ENCODE measurements around the gene HDAC9.

Gene HDAC9

DNA sequence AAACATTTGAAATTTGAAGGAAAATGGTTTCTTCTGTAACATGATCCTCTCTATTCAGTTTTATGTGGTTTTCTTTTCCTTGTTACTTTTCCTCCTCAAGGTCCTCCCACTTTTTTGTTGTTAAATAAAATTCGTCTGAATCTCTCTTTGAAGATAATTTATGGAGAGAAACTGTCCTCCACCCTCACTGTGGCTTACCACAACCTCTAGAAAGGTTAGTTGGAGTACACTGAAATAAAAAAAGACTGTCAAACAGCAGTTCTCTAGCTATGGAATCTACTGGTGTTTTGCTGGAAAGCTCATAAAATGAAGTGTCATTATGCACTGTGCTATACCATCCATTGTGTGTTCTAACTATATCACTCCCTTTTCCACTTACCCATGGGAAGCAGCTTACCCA is 189.4 kb downstream of the HDAC9 start:
- TF ChIP-seq, protein P1, sequence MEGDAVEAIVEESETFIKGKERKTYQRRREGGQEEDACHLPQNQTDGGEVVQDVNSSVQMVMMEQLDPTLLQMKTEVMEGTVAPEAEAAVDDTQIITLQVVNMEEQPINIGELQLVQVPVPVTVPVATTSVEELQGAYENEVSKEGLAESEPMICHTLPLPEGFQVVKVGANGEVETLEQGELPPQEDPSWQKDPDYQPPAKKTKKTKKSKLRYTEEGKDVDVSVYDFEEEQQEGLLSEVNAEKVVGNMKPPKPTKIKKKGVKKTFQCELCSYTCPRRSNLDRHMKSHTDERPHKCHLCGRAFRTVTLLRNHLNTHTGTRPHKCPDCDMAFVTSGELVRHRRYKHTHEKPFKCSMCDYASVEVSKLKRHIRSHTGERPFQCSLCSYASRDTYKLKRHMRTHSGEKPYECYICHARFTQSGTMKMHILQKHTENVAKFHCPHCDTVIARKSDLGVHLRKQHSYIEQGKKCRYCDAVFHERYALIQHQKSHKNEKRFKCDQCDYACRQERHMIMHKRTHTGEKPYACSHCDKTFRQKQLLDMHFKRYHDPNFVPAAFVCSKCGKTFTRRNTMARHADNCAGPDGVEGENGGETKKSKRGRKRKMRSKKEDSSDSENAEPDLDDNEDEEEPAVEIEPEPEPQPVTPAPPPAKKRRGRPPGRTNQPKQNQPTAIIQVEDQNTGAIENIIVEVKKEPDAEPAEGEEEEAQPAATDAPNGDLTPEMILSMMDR (conservative IDR thresholded peaks at IDR 0.05; ENCODE audit: control insufficient read depth, insufficient read depth, low read depth, low read length), result no peak
- no peak overlapping the region for H3K4me3 ChIP-seq (ENCODE audit: control insufficient read depth, low read depth, low read length)
- peak; percentile 6 for DNase-seq (ENCODE audit: low read depth)

DNA sequence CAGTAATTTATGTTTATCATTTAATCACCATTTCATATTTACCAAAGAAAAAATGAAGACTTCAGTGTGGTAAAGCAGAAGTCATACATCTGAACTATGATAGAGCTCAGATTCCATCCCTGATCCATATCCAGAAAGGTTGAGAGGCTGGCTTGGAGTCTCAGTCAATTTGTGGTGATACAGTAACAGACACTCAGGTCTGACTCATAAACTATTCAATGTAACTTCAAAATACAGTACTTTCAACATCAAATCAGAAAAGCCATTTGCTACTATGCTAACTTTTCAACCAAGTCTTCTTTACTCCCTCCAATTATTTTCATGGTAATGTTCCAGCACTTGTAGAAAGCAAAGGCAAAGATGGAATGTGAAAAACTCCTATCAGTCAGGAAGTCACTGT is 190.4 kb downstream of the HDAC9 start:
- peak; percentile 58 for DNase-seq (ENCODE audit: low read depth)
- TF ChIP-seq, protein P1 (conservative IDR thresholded peaks at IDR 0.05; ENCODE audit: control insufficient read depth, insufficient read depth, low read depth, low read length), result no peak
- H3K4me3 ChIP-seq (ENCODE audit: control insufficient read depth, low read depth, low read length), result no peak overlapping the region

DNA sequence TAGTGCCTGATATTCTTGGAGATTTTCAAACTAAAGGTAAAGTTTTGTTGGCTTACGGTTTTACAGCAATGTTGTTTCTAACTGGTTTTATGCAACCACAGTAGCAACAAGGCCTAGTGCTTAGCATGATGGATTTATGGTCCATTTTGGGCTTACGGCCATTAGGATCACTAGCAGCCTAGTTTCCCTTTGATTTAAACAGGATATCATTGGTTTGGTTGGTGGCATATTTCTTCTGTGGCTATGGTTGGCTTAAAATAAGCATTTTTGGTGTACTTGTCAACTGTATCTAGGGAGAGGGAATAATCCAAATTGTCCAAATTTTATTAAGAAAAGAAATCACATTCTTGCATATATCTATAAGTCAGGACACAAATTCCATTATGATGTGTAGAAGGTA is 194.0 kb downstream of the HDAC9 start:
- no peak overlapping the region for H3K4me3 ChIP-seq (ENCODE audit: control insufficient read depth, low read depth, low read length)
- TF ChIP-seq, protein P1 (conservative IDR thresholded peaks at IDR 0.05; ENCODE audit: control insufficient read depth, insufficient read depth, low read depth, low read length), result no peak
- peak; percentile 4 for DNase-seq (ENCODE audit: low read depth)

DNA sequence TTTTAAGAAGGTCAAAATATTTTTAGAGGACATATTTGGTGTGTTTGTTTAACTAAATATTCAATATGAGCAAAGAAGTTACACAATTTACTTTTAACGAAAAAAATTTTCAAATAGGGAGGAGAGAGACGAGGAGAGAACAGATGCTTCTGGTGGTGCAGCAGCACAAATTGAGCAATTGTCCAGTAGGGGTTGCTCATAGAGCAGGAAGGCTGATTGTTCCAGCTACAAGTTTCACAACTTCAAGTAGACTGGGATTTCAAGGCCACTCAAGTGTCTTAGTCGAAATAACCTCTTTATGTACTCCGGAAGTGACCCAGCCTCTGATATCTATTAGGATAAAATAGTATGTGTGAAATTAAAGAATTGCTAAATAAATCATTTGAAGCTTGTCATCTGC is 197.9 kb downstream of the HDAC9 start:
- H3K4me3 ChIP-seq (ENCODE audit: control insufficient read depth, low read depth, low read length), result no peak overlapping the region
- peak; percentile 94 for DNase-seq (ENCODE audit: low read depth)
- TF ChIP-seq, protein P1 (conservative IDR thresholded peaks at IDR 0.05; ENCODE audit: control insufficient read depth, insufficient read depth, low read depth, low read length), result peak; percentile 93

DNA sequence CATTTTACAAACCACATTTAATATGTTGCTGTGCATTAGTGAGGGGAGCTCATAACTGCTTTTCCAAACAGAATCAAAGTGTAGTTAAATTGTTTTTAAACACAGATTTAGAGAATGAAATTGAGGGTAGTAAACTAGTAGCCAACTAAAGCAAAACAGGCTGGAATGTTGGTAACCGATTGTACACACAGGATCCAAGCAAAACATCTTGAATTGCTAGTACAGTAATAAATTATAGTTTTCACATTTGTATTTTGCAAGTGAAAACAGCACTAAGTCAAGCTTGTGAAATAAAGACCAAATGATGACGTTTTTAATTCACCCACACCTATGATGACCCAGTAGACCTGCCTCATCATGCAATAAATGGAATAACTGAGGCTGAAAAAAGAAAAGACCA is 198.3 kb downstream of the HDAC9 start:
- TF ChIP-seq, protein P1 (conservative IDR thresholded peaks at IDR 0.05; ENCODE audit: control insufficient read depth, insufficient read depth, low read depth, low read length), result no peak

DNA sequence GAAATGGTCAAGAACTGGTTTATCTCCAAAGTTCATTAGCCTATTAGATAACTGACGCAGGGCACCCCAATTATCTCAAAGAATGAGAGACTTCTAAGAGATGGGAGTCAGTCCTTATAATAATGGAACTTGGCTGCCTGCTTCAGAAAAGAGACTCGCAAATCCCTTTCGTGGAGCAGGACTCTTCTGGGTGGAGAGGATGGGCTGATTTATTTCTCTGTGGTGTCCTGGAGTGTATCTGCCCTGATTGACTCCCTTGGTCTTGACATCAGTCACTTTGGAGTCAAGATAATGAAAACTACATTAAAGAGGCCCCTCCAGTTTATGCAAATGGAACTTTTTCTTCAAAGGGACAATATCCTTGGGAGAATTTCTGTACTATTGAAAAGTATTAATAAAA is 198.9 kb downstream of the HDAC9 start:
- H3K4me3 ChIP-seq (ENCODE audit: control insufficient read depth, low read depth, low read length), result no peak overlapping the region
- TF ChIP-seq, protein P1 (conservative IDR thresholded peaks at IDR 0.05; ENCODE audit: control insufficient read depth, insufficient read depth, low read depth, low read length), result no peak

More for the DNA sequence above, 198.3 kb downstream of the HDAC9 start:
- DNase-seq (ENCODE audit: low read depth), result peak; percentile 60
- H3K4me3 ChIP-seq (ENCODE audit: control insufficient read depth, low read depth, low read length), result no peak overlapping the region

DNA sequence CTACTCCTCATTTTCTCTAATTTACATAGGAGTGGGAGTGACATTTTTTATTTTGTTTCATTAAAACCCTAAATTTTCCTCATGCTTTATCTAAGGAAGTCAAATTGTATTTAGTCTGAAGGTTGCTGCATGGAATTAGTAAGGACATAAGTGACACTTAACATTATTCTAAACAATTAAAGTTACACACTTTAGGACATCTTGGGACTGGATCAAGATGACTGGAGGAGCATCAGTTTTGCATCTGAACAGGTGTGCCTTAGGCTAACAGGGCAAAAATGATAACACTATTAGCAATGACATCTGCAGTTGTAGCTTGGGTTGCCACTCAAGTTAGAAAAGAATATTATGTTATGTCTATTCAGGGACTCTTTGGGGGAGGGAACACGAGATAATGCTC is 199.4 kb downstream of the HDAC9 start:
- no peak for DNase-seq (ENCODE audit: low read depth)
- H3K4me3 ChIP-seq (ENCODE audit: control insufficient read depth, low read depth, low read length), result no peak overlapping the region
- TF ChIP-seq, protein P1 (conservative IDR thresholded peaks at IDR 0.05; ENCODE audit: control insufficient read depth, insufficient read depth, low read depth, low read length), result no peak

More for the DNA sequence above, 198.9 kb downstream of the HDAC9 start:
- DNase-seq (ENCODE audit: low read depth), result no peak

Data from fibroblast of mammary gland (primary cell).